ENCODE data around the gene COL5A2.

The COL5A2 gene

DNA sequence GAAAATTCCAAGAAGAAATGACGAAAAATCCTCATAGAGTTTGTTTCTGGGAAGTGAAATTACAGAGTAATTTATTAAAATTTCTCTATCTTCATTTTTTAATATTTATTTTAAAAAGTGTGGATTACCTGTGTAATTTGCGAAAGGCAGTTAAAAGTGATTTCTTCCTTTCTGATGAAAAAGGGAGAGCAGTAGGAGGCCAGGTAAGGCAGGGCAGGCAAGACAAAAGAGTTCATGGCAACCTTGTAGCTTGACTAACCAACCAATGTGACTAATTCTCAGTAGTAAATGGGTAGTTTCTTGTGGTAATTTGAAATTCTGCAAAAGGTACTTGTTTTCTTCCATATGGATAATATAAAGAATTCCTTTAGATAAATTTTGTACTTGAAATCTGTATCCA is 34.9 kb upstream of the COL5A2 start:
- Histone ChIP-seq H3K9ac (ENCODE audit: low read length) (no peak overlapping the region), H3K79me2 (ENCODE audit: low read length) (no peaks in the 10 kb centered on the region), H3K36me3 (replicated peaks; ENCODE audit: low read depth, low read length) (no peaks in the 10 kb centered on the region), H3K9me3 (ENCODE audit: insufficient read depth, low read length) (no peaks in the 10 kb centered on the region), H2AFZ (ENCODE audit: low read depth, low read length) (no peak overlapping the region), H3K4me2 (ENCODE audit: low read length) (no peak overlapping the region), H4K20me1 (ENCODE audit: insufficient read depth, low read length) (no peaks in the 10 kb centered on the region), H3K27ac (ENCODE audit: low read length) (no peak overlapping the region), H3K4me1 (ENCODE audit: low read length) (0 out of 2 replicates have a peak, but pooled peaks cover 4% of the 10 kb centered on the region), H3K27me3 (ENCODE audit: low read depth, low read length) (no peaks in the 10 kb centered on the region), H3K4me3 (ENCODE audit: low read length) (no peak overlapping the region)
- TF ChIP-seq EZH2phosphoT487 (IDR thresholded peaks at IDR 0.05; ENCODE audit: low read depth), result no peak
- TF ChIP-seq, protein P1, sequence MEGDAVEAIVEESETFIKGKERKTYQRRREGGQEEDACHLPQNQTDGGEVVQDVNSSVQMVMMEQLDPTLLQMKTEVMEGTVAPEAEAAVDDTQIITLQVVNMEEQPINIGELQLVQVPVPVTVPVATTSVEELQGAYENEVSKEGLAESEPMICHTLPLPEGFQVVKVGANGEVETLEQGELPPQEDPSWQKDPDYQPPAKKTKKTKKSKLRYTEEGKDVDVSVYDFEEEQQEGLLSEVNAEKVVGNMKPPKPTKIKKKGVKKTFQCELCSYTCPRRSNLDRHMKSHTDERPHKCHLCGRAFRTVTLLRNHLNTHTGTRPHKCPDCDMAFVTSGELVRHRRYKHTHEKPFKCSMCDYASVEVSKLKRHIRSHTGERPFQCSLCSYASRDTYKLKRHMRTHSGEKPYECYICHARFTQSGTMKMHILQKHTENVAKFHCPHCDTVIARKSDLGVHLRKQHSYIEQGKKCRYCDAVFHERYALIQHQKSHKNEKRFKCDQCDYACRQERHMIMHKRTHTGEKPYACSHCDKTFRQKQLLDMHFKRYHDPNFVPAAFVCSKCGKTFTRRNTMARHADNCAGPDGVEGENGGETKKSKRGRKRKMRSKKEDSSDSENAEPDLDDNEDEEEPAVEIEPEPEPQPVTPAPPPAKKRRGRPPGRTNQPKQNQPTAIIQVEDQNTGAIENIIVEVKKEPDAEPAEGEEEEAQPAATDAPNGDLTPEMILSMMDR (IDR thresholded peaks at IDR 0.05; ENCODE audit: low read depth, low read length), result no peak

DNA sequence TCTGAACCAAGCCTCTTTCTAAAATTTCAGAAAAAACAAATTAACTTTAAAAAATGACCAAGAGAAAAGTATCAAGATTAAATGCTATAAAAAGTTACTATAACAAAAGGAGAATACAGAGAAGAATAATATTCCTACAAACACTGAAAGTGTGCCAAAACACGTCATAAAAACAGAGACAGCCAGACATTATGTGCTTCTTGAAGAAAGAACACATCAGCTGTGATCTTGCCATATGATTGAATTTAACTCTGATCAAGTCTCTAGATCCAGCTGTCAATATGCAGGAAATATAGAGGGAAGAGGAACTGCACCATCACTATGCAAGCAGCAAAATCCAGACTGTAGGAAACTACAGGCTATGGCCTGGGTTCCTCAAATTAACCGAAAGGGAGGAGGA is 33.7 kb upstream of the COL5A2 start:
- Histone ChIP-seq H3K4me2 (ENCODE audit: low read length) (no peak overlapping the region), H3K4me1 (ENCODE audit: low read length) (no peaks in the 10 kb centered on the region), H3K36me3 (replicated peaks; ENCODE audit: low read depth, low read length) (no peaks in the 10 kb centered on the region), H4K20me1 (ENCODE audit: insufficient read depth, low read length) (no peaks in the 10 kb centered on the region), H3K9me3 (ENCODE audit: insufficient read depth, low read length) (no peaks in the 10 kb centered on the region), H3K4me3 (ENCODE audit: low read length) (no peak overlapping the region), H2AFZ (ENCODE audit: low read depth, low read length) (0 out of 2 replicates have a peak overlapping the region, but pooled peaks have one; percentile 57), H3K27me3 (ENCODE audit: low read depth, low read length) (no peaks in the 10 kb centered on the region), H3K79me2 (ENCODE audit: low read length) (no peaks in the 10 kb centered on the region), H3K27ac (ENCODE audit: low read length) (no peak overlapping the region), H3K9ac (ENCODE audit: low read length) (no peak overlapping the region)
- TF ChIP-seq EZH2phosphoT487 (IDR thresholded peaks at IDR 0.05; ENCODE audit: low read depth), result no peak
- TF ChIP-seq, protein P1 (IDR thresholded peaks at IDR 0.05; ENCODE audit: low read depth, low read length), result no peak

DNA sequence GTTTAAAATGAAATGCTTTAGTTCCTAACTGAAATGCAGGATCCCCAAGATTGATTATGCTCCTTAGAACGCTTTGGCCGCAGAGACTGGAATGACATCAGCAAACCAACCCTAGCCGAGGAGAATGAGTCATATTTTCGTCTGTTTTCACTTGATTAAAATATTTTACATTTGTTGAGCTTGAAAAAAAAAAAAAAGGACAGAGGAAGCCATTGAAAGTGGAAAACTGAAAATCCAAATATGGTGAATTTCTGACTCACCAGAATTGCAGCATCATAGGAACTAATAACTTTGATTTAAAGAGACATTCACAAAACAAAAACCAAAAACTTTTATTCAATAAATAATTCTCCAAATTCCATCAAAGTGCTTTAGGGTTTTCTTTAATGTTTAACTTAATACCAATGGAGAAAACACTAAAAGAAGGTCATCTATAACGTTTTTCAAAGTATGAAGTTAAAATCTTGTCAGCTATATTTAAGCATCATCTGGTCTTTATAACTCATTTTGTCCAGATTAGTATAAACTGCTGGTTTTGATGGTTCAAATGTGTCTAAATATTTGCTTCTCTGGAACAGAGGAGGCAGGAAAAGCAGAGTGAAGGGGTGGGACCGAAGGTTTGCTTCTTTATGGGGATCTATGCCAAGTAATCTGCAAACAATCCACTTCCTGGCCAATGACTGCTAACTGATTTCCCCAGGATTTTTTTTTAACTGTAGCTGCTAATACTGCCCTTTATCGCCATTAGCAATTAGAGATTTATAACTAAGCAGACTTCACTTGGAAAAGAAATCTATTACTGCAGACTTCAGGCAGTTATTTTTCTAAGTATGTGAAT is 30.9 kb upstream of the COL5A2 start:
- H3K27ac ChIP-seq (ENCODE audit: low read length), result no peak overlapping the region
- H4K20me1 ChIP-seq (ENCODE audit: insufficient read depth, low read length), result no peaks in the 10 kb centered on the region
- peaks cover 14% of the 10 kb centered on the region for H3K4me1 ChIP-seq (ENCODE audit: low read length)
- H3K27me3 ChIP-seq (ENCODE audit: low read depth, low read length), result no peaks in the 10 kb centered on the region
- H3K36me3 ChIP-seq (replicated peaks; ENCODE audit: low read depth, low read length), result no peaks in the 10 kb centered on the region
- no peak overlapping the region for H2AFZ ChIP-seq (ENCODE audit: low read depth, low read length)
- no peaks in the 10 kb centered on the region for H3K9me3 ChIP-seq (ENCODE audit: insufficient read depth, low read length)
- TF ChIP-seq, protein P1 (IDR thresholded peaks at IDR 0.05; ENCODE audit: low read depth, low read length), result no peak
- TF ChIP-seq EZH2phosphoT487 (IDR thresholded peaks at IDR 0.05; ENCODE audit: low read depth), result no peak
- no peak overlapping the region for H3K4me3 ChIP-seq (ENCODE audit: low read length)
- no peak overlapping the region for H3K4me2 ChIP-seq (ENCODE audit: low read length)
- no peak overlapping the region for H3K9ac ChIP-seq (ENCODE audit: low read length)
- H3K79me2 ChIP-seq (ENCODE audit: low read length), result no peaks in the 10 kb centered on the region

DNA sequence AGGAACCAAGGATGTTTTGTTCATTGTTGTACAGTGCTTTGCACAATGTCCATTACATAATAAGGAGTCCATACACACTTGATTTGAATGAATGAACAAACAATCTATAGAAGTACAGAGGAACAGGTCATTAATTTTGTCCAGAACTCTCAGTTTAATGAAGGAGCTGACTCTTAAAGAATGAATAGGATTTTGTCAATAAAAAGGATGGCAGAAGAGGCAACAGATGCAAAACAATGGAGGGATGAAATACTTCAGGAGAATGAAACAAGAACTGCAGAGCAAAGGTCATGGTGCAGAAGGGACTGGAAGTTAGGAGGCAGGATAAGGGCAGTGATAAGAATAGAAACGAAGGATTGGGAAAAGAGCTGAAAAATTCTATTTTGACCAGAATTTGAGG is 28.7 kb upstream of the COL5A2 start:
- Histone ChIP-seq H2AFZ (ENCODE audit: low read depth, low read length) (no peak overlapping the region), H3K9me3 (ENCODE audit: insufficient read depth, low read length) (no peaks in the 10 kb centered on the region), H3K27me3 (ENCODE audit: low read depth, low read length) (no peaks in the 10 kb centered on the region), H4K20me1 (ENCODE audit: insufficient read depth, low read length) (no peaks in the 10 kb centered on the region), H3K4me2 (ENCODE audit: low read length) (no peak overlapping the region), H3K4me3 (ENCODE audit: low read length) (no peak overlapping the region), H3K9ac (ENCODE audit: low read length) (no peak overlapping the region), H3K79me2 (ENCODE audit: low read length) (no peaks in the 10 kb centered on the region), H3K27ac (ENCODE audit: low read length) (no peak overlapping the region), H3K4me1 (ENCODE audit: low read length) (peaks cover 21% of the 10 kb centered on the region), H3K36me3 (replicated peaks; ENCODE audit: low read depth, low read length) (no peaks in the 10 kb centered on the region)
- no peak for TF ChIP-seq EZH2phosphoT487 (IDR thresholded peaks at IDR 0.05; ENCODE audit: low read depth)
- TF ChIP-seq, protein P1 (IDR thresholded peaks at IDR 0.05; ENCODE audit: low read depth, low read length), result no peak
